Occipital lobe (tissue), 2 donors: ENCODE data around the gene KYAT1. TPM values are rescaled to one million over a fixed set of nuclear protein-coding genes. Genes with fewer than 3 reads are reported as not detected.

ENCODE experiments used
- DNase-seq: peaks from one replicate; lab custom pipeline; 2025; lab: John Stamatoyannopoulos, UW
- total RNA-seq: library from RNA; depleted of rRNA; stranded (reverse); fragments of >200 nt; gene quantifications from one replicate; pipeline ENCODE4 v1.2.3, GENCODE V29; 2014

KYAT1 gene
- total RNA-seq, 1 donor from 2014 or later = 9.0 TPM

DNA sequence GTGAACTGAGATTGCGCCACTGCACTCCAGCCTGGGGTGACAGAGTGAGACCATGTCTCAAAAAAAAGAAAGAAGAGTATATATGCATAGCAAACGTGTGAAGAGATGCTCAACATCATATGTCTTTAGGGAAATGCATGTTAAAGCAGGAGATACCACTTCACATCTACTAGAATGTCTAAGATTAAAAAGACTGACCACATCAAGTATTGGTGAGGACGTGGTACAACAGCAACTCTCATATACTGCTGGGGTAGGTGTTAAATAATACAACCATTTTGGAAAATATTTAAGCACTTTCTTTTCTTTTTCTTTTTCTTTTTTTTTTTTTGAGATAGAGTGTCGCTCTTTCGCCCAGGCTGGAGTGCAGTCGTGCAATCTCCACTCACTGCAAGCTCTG is 96.3 kb downstream of the KYAT1 start:
- no peak for DNase-seq

Other genes with a start within 250 kb of the KYAT1 start
- 32.0 TPM for gene DYNC2I2, start 225.1 kb downstream of the KYAT1 start, total RNA-seq
- gene SET, start 192.7 kb downstream of the KYAT1 start, total RNA-seq = 849 TPM
- 0.31 TPM for gene PKN3, start 179.4 kb downstream of the KYAT1 start, total RNA-seq
- gene ZDHHC12, start 157.8 kb downstream of the KYAT1 start, total RNA-seq = 0.94 TPM
- 26.8 TPM for gene ZER1, start 110.0 kb downstream of the KYAT1 start, total RNA-seq
- gene TBC1D13, start 94.7 kb downstream of the KYAT1 start, total RNA-seq = 7.5 TPM
- 21.1 TPM for gene ENDOG, start 63.5 kb downstream of the KYAT1 start, total RNA-seq
- gene SPOUT1, start 52.2 kb downstream of the KYAT1 start, total RNA-seq = 14.2 TPM
- gene LRRC8A, start 183 bp upstream of the KYAT1 start, total RNA-seq = 20.4 TPM
- gene PHYHD1, start 39.0 kb upstream of the KYAT1 start, total RNA-seq = 1.1 TPM
- gene DOLK, start 65.7 kb upstream of the KYAT1 start, total RNA-seq = 14.7 TPM
- gene NUP188, start 65.7 kb upstream of the KYAT1 start, total RNA-seq = 17.8 TPM
- 56.6 TPM for gene SH3GLB2, start 146.4 kb upstream of the KYAT1 start, total RNA-seq
- 18.4 TPM for gene MIGA2, start 154.7 kb upstream of the KYAT1 start, total RNA-seq
- 16.5 TPM for gene DOLPP1, start 199.2 kb upstream of the KYAT1 start, total RNA-seq
- 13.6 TPM for gene CRAT, start 228.8 kb upstream of the KYAT1 start, total RNA-seq
- 57.9 TPM for gene PTPA, start 229.5 kb upstream of the KYAT1 start, total RNA-seq